Spleen (tissue), 7 donors: ENCODE data around the gene TRPM5.

ENCODE experiments used
- CTCF ChIP-seq, 11 experiments: fragments of 200-600 bp in 7 of 11; fragments of 450-650 bp in 4 of 11; sonication (generic) in 4 of 11; IDR thresholded peaks in 8 of 11; conservative IDR thresholded peaks in 3 of 11; 1 replicate in 7 of 11; 2 replicates in 4 of 11; pipeline versions ENCODE4 v1.4.0 to v1.8.0; 2016 to 2021; ENCODE audit warnings: antibody characterized with exemption in 11 of 11, inconsistent platforms in 4 of 11, mild to moderate bottlenecking in 1 of 11
- POLR2A ChIP-seq, 3 donors: fragments of 450-650 bp; IDR thresholded peaks; one replicate each; pipeline ENCODE4 v1.5.1; 2017; ENCODE audit warnings: antibody characterized with exemption in 3 of 3, mild to moderate bottlenecking in 1 of 3
- POLR2AphosphoS5 ChIP-seq, 3 donors: sonication (generic); formaldehyde crosslinking; IDR thresholded peaks; one replicate each; pipeline ENCODE4 v1.5.1; 2017; ENCODE audit warnings: antibody characterized with exemption in 3 of 3
- donor health status: DM: no; HTN: no; CAD: no; lungs with moderate emphysema.
- donor health status: DM: no; HTN: no; CAD: no.
- donor health status: DM: no; HTN: no; CAD: no.

GRCh38 chr11:2474059-2474901, 30.0 kb upstream of the TRPM5 start:
- TF ChIP-seq CTCF (IDR thresholded peaks at IDR 0.05 in 8 of 11, conservative IDR thresholded peaks at IDR 0.05 in 3 of 11) (no peak), POLR2A (IDR thresholded peaks at IDR 0.05) (no peak), POLR2AphosphoS5 (IDR thresholded peaks at IDR 0.05) (no peak)
